NCI-H2196 treated with DMSO at 0.1 percent for 48 hours (cell line): ENCODE data around the gene SH3BP5L.

Experiments used
- DNase-seq: peaks from one replicate; lab custom pipeline; 2025; ENCODE audit not compliant: unreplicated experiment; lab: John Stamatoyannopoulos, UW

The SH3BP5L gene

GRCh38 chr1:248782416-248783141, 43.1 kb downstream of the SH3BP5L start:
- DNase-seq, result no peak

- no peak for DNase-seq
Observed at GRCh38 chr1:248779350-248779749, 46.4 kb downstream of the SH3BP5L start.

- DNase-seq, result no peak
Observed at GRCh38 chr1:248778906-248779305, 46.8 kb downstream of the SH3BP5L start.

GRCh38 chr1:248776991-248777390, 48.7 kb downstream of the SH3BP5L start:
- no peak for DNase-seq

- DNase-seq, result no peak
Observed at GRCh38 chr1:248775441-248775840, 50.3 kb downstream of the SH3BP5L start.
